ENCODE data around the gene IRX4.

DNA sequence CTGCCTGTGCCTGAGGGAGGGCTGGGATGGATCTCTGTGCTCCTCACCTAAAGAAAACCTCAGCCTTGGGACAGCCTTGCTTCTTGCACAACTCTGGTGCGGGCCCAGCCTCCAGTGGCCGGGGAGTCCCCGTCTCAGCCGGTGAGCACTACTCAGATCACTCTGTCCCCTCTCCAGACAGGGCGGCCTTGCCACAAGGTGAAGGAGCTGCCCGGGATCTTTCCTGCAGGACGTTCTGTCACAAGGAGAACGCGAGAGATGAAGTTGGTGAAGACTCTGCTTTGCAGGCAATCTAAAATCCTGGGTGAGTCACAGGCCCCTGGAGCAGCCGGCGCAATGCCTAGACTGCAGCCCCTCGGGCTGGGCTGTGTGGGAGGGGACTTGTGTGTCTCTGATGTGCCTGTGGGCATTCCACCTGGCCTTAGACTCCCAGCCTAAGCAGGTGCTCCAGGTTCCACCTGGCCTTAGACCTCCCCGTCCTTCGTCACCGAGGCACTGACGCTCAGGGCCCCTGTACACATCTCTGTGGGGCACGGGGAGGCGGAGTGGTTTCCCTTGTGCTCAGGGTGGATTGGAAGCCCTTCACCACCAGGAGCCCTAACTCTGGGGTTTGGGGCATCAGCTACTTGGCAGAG, 15.2 kb upstream of the IRX4 start:
- TF ChIP-seq CTCF (IDR thresholded peaks at IDR 0.05) (no peak), POLR2A (IDR thresholded peaks at IDR 0.05) (no peak)

Measured in adrenal gland (tissue), 5 donors.